ENCODE data around the gene SETD1A.
"Not testable (repeated sequence)": the region's sequence is repeated elsewhere in the genome, so short reads cannot be mapped to it uniquely, and the experiment has no call there.

The SETD1A gene

GRCh38 chr16:30928390-30928789, 29.2 kb upstream of the SETD1A start:
- DNase-seq (ENCODE audit: low spot score) (no peak), FAIRE-seq (no peak)

- no peak for DNase-seq (ENCODE audit: low spot score)
- no peak for FAIRE-seq
Observed at GRCh38 chr16:30929167-30929566, 28.4 kb upstream of the SETD1A start.

GRCh38 chr16:30930160-30930571, 27.4 kb upstream of the SETD1A start:
- DNase-seq (ENCODE audit: low spot score): no peak
- no peak for FAIRE-seq

- FAIRE-seq (no peak), DNase-seq (ENCODE audit: low spot score) (no peak)
Observed at GRCh38 chr16:30931068-30931650, 26.4 kb upstream of the SETD1A start.

- DNase-seq (ENCODE audit: low spot score): peak; percentile 12
- no peak for FAIRE-seq
Observed at GRCh38 chr16:30934827-30935557, 22.6 kb upstream of the SETD1A start.

- FAIRE-seq: no peak
Observed at GRCh38 chr16:30937692-30938091, 19.9 kb upstream of the SETD1A start.

GRCh38 chr16:30939571-30939970, 18.0 kb upstream of the SETD1A start:
- FAIRE-seq: not testable (repeated sequence)
- DNase-seq (ENCODE audit: low spot score): peak; percentile 54

More at GRCh38 chr16:30937692-30938091, 19.9 kb upstream of the SETD1A start:
- no peak for DNase-seq (ENCODE audit: low spot score)

GRCh38 chr16:30941600-30942425, 15.7 kb upstream of the SETD1A start:
- no peak for FAIRE-seq
- peak; percentile 55 for DNase-seq (ENCODE audit: low spot score)

GRCh38 chr16:30942426-30942806, 15.1 kb upstream of the SETD1A start:
- FAIRE-seq (no peak), DNase-seq (ENCODE audit: low spot score) (no peak)

- no peak for DNase-seq (ENCODE audit: low spot score)
- FAIRE-seq: no peak
Observed at GRCh38 chr16:30944352-30944751, 13.2 kb upstream of the SETD1A start.

GRCh38 chr16:30946671-30947540, 10.6 kb upstream of the SETD1A start:
- FAIRE-seq (no peak), DNase-seq (ENCODE audit: low spot score) (no peak)

GRCh38 chr16:30947541-30947858, 10.1 kb upstream of the SETD1A start:
- FAIRE-seq (no peak), DNase-seq (ENCODE audit: low spot score) (no peak)

GRCh38 chr16:30947859-30948666, 9.5 kb upstream of the SETD1A start:
- DNase-seq (ENCODE audit: low spot score): peak; percentile 81
- FAIRE-seq: no peak

- DNase-seq (ENCODE audit: low spot score): peak; percentile 36
- no peak for FAIRE-seq
Observed at GRCh38 chr16:30948667-30949649, 8.6 kb upstream of the SETD1A start, which contains the start of gene ORAI3. TSS of gene ORAI3 (plus strand) at chr16:30949068. CDS start at chr16:30949290, 222 bp downstream.

GRCh38 chr16:30949650-30950515, 7.7 kb upstream of the SETD1A start:
- DNase-seq (ENCODE audit: low spot score): peak; percentile 96
- peak; percentile 90 for FAIRE-seq

GRCh38 chr16:30950516-30951065, 7.0 kb upstream of the SETD1A start:
- FAIRE-seq (no peak), DNase-seq (ENCODE audit: low spot score) (no peak)

GRCh38 chr16:30951193-30951592, 6.4 kb upstream of the SETD1A start:
- FAIRE-seq: no peak
- DNase-seq (ENCODE audit: low spot score): no peak

GRCh38 chr16:30951750-30952149, 5.8 kb upstream of the SETD1A start:
- FAIRE-seq: no peak
- no peak for DNase-seq (ENCODE audit: low spot score)
